Measurements from ENCODE around the gene SPAG16. TPM values are rescaled to one million over a fixed set of nuclear protein-coding genes. Genes with fewer than 3 reads are reported as not detected.

Gene SPAG16
- total and polyA plus RNA-seq, 4 donors = 8.7 to 90.6 (median 21.6) TPM

DNA sequence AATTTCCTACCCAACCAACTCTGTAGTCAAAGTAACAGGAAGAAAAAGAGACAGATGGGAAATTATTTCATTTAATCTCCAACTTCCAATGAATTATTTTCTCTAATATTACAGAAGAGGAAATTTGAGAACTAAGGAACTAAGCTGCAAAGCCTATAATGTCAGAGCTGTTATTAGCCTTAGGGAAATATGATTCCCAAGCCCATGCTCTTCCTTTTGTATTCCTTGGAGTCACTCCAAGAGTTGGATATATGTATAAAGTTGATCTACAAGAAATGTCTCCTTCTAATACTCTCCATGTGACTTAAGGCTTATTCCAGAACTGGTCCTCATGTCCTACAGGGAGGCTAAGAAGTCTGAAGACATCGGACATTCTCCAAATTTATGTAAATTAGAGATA, 1095.0 kb downstream of the SPAG16 start:
- 85 to 96% methylated on average over 1 of the region's 1 CpG for WGBS, 2 donors
- no peak overlapping the region for H3K9ac ChIP-seq (ENCODE audit: insufficient read depth in 1 of 2, low read length in 2 of 2)
- ATAC-seq (ENCODE audit: insufficient read depth, low FRiP score) = no peak

DNA sequence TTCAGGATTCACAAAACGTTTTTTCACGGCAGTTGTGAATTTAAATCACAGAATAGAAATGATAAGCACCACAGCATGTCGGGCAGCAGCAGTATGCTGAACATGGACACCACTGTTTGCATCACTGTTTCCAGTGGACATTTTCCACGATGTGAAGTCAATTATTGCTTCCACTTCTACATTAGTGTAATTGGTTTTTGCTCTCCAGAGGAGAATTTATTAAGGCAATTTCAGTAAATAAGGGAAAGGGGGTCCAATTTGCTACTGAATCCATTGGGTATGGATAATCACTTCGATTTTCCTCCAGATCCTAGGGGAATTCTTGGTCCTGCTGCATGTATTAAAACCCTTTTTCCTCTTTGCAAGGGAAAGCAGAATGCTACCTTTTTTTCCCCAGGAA, 1096.4 kb downstream of the SPAG16 start:
- Histone ChIP-seq H3K9me3 (ENCODE audit: control insufficient read depth in 4 of 4, insufficient read depth in 3 of 4, low read length in 3 of 4) (no peaks in the 10 kb centered on the region), H3K27ac (ENCODE audit: low read depth in 1 of 2, low read length in 1 of 2) (no peak overlapping the region), H3K36me3 (ENCODE audit: control insufficient read depth in 4 of 4, insufficient read depth in 4 of 4, low read length in 4 of 4) (no peaks in the 10 kb centered on the region), H3K9ac (ENCODE audit: insufficient read depth in 1 of 2, low read length in 2 of 2) (no peak overlapping the region), H3K27me3 (ENCODE audit: control insufficient read depth in 3 of 3, insufficient read depth in 3 of 3, low read length in 2 of 3) (no peaks in the 10 kb centered on the region), H3K4me1 (ENCODE audit: control insufficient read depth in 5 of 5, insufficient read depth in 5 of 5, low read length in 5 of 5) (no peaks in the 10 kb centered on the region), H3K4me3 (no peak overlapping the region)
- WGBS, 2 donors = 67 to 74% methylated on average over 5 of the region's 5 CpGs
- TF ChIP-seq, protein P1, sequence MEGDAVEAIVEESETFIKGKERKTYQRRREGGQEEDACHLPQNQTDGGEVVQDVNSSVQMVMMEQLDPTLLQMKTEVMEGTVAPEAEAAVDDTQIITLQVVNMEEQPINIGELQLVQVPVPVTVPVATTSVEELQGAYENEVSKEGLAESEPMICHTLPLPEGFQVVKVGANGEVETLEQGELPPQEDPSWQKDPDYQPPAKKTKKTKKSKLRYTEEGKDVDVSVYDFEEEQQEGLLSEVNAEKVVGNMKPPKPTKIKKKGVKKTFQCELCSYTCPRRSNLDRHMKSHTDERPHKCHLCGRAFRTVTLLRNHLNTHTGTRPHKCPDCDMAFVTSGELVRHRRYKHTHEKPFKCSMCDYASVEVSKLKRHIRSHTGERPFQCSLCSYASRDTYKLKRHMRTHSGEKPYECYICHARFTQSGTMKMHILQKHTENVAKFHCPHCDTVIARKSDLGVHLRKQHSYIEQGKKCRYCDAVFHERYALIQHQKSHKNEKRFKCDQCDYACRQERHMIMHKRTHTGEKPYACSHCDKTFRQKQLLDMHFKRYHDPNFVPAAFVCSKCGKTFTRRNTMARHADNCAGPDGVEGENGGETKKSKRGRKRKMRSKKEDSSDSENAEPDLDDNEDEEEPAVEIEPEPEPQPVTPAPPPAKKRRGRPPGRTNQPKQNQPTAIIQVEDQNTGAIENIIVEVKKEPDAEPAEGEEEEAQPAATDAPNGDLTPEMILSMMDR (IDR thresholded peaks at IDR 0.05; ENCODE audit: control extremely low read depth, extremely low read depth) = no peak
- ATAC-seq (ENCODE audit: insufficient read depth, low FRiP score) (no peak), DNase-seq (no peak)

More for the DNA sequence above, 1095.0 kb downstream of the SPAG16 start:
- DNase-seq = no peak
- Histone ChIP-seq H3K27me3 (ENCODE audit: control insufficient read depth in 3 of 3, insufficient read depth in 3 of 3, low read length in 2 of 3) (no peaks in the 10 kb centered on the region), H3K9me3 (ENCODE audit: control insufficient read depth in 4 of 4, insufficient read depth in 3 of 4, low read length in 3 of 4) (no peaks in the 10 kb centered on the region), H3K27ac (ENCODE audit: low read depth in 1 of 2, low read length in 1 of 2) (no peak overlapping the region), H3K4me3 (no peak overlapping the region), H3K36me3 (ENCODE audit: control insufficient read depth in 4 of 4, insufficient read depth in 4 of 4, low read length in 4 of 4) (no peaks in the 10 kb centered on the region), H3K4me1 (ENCODE audit: control insufficient read depth in 5 of 5, insufficient read depth in 5 of 5, low read length in 5 of 5) (no peaks in the 10 kb centered on the region)
- TF ChIP-seq, protein P1 (IDR thresholded peaks at IDR 0.05; ENCODE audit: control extremely low read depth, extremely low read depth) = no peak

DNA sequence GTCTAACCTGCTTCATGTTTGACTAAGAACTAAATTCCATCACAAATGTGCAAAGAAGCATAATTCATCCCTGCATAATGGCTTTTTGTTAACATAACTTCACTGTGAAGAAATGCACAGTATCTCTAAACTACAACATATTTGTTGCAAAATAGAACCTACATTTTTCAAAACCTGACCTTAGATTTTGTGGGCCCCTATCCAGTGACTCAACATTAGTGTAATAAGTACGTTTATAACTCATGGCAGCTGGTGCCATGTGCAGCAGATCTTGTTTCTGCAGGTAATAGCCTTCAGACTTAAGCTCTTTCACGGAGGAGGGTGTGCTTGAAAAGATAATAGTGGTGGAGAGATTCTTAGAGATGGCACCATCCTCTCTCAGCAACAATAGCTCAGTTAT, 1098.0 kb downstream of the SPAG16 start:
- Histone ChIP-seq H3K4me1 (ENCODE audit: control insufficient read depth in 5 of 5, insufficient read depth in 5 of 5, low read length in 5 of 5) (no peaks in the 10 kb centered on the region), H3K27me3 (ENCODE audit: control insufficient read depth in 3 of 3, insufficient read depth in 3 of 3, low read length in 2 of 3) (no peaks in the 10 kb centered on the region), H3K36me3 (ENCODE audit: control insufficient read depth in 4 of 4, insufficient read depth in 4 of 4, low read length in 4 of 4) (no peaks in the 10 kb centered on the region), H3K9me3 (ENCODE audit: control insufficient read depth in 4 of 4, insufficient read depth in 3 of 4, low read length in 3 of 4) (no peaks in the 10 kb centered on the region), H3K4me3 (no peak overlapping the region), H3K9ac (ENCODE audit: insufficient read depth in 1 of 2, low read length in 2 of 2) (no peak overlapping the region), H3K27ac (ENCODE audit: low read depth in 1 of 2, low read length in 1 of 2) (no peak overlapping the region)
- DNase-seq (no peak), ATAC-seq (ENCODE audit: insufficient read depth, low FRiP score) (no peak)
- 62 to 83% methylated on average over 2 of the region's 2 CpGs for WGBS, 2 donors
- TF ChIP-seq, protein P1 (IDR thresholded peaks at IDR 0.05; ENCODE audit: control extremely low read depth, extremely low read depth) = no peak

DNA sequence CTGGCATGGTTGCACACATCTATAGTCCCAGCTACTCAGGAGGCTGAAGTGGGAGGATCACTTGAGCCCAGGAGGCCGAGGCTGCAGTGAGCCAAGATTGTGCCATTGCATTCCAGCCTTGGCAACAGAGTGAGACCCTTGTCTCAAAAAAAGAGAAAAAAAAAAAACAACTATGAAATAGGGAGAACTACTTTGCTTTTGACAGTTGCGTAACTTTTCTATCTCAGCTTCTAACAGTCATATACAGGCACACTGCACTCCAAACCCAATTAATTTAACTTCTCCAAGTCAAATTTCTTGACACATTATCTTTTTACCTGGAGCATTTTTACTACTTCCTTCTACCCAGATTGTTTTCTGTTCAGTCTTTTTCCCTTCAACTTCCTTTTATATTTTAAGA, 1102.5 kb downstream of the SPAG16 start:
- Histone ChIP-seq H3K9ac (ENCODE audit: insufficient read depth in 1 of 2, low read length in 2 of 2) (no peak overlapping the region), H3K4me1 (ENCODE audit: control insufficient read depth in 5 of 5, insufficient read depth in 5 of 5, low read length in 5 of 5) (no peaks in the 10 kb centered on the region), H3K4me3 (no peak overlapping the region), H3K9me3 (ENCODE audit: control insufficient read depth in 4 of 4, insufficient read depth in 3 of 4, low read length in 3 of 4) (no peaks in the 10 kb centered on the region), H3K36me3 (ENCODE audit: control insufficient read depth in 4 of 4, insufficient read depth in 4 of 4, low read length in 4 of 4) (no peaks in the 10 kb centered on the region), H3K27ac (ENCODE audit: low read depth in 1 of 2, low read length in 1 of 2) (no peak overlapping the region), H3K27me3 (ENCODE audit: control insufficient read depth in 3 of 3, insufficient read depth in 3 of 3, low read length in 2 of 3) (no peaks in the 10 kb centered on the region)
- DNase-seq (no peak), ATAC-seq (ENCODE audit: insufficient read depth, low FRiP score) (no peak)
- TF ChIP-seq, protein P1 (IDR thresholded peaks at IDR 0.05; ENCODE audit: control extremely low read depth, extremely low read depth) = no peak
- 86 to 90% methylated on average over 2 of the region's 2 CpGs for WGBS, 2 donors

Data from lung (tissue), 12 donors.